Lung (tissue), 12 donors: ENCODE data around the gene TLL1. TPM values are rescaled to one million over a fixed set of nuclear protein-coding genes. Genes with fewer than 3 reads are reported as not detected.

Experiments
- ATAC-seq: fragments of 200-7000 bp; cut with Tn5 transposase; one replicate; pipeline ENCODE4 v1.9.1; 2020; ENCODE audit warnings: moderate number of reproducible peaks; ENCODE audit not compliant: insufficient read depth, low FRiP score
- DNase-seq, 3 donors: peaks; one replicate each; pipeline ENCODE4 v3.0.0-alpha.2; 2013 to 2017
- H3K27ac ChIP-seq, 2 donors: one replicate each; pipeline ENCODE4 v1.5.1; 2013; ENCODE audit warnings: mild to moderate bottlenecking in 2 of 2, moderate library complexity in 2 of 2, control low read depth in 1 of 2, inconsistent platforms in 1 of 2, low read depth in 1 of 2, low read length in 1 of 2
- H3K27me3 ChIP-seq, 3 donors: one replicate each; pipeline ENCODE4 v1.5.1; 2013; ENCODE audit warnings: low read length in 2 of 3; ENCODE audit not compliant: control insufficient read depth in 3 of 3, insufficient read depth in 3 of 3
- H3K36me3 ChIP-seq, 4 donors: one replicate each; pipeline ENCODE4 v1.5.1; 2013; ENCODE audit warnings: low read length in 4 of 4, mild to moderate bottlenecking in 1 of 4, moderate library complexity in 1 of 4; ENCODE audit not compliant: control insufficient read depth in 4 of 4, insufficient read depth in 4 of 4
- H3K4me1 ChIP-seq, 5 donors: one replicate each; pipeline ENCODE4 v1.5.1; 2013; ENCODE audit warnings: low read length in 5 of 5, mild to moderate bottlenecking in 2 of 5, moderate library complexity in 1 of 5; ENCODE audit not compliant: control insufficient read depth in 5 of 5, insufficient read depth in 5 of 5
- H3K4me3 ChIP-seq: one replicate; pipeline ENCODE4 v1.5.1; 2013; ENCODE audit warnings: mild to moderate bottlenecking, control low read depth, moderate library complexity
- H3K9ac ChIP-seq, 2 donors: one replicate each; pipeline ENCODE4 v1.5.1; 2013; ENCODE audit warnings: low read length in 2 of 2, control low read depth in 1 of 2; ENCODE audit not compliant: insufficient read depth in 1 of 2
- H3K9me3 ChIP-seq, 4 donors: one replicate each; pipeline ENCODE4 v1.5.1; 2013; ENCODE audit warnings: low read length in 3 of 4, mild to moderate bottlenecking in 1 of 4, moderate library complexity in 1 of 4; ENCODE audit not compliant: control insufficient read depth in 4 of 4, insufficient read depth in 3 of 4
- CTCF ChIP-seq: IDR thresholded peaks from 2 replicates; pipeline ENCODE4 v1.5.1; 2012; ENCODE audit warnings: mild to moderate bottlenecking; ENCODE audit errors: control extremely low read depth, extremely low read depth
- WGBS, 2 donors: extraction: QIAGEN DNeasy Blood & Tissue Kit; methylation state at CpG; one replicate each; pipeline ENCODE4 v1.1.7; 2013; 5-methylcytosine and 5-hydroxymethylcytosine counted together
- polyA plus RNA-seq, 2 donors: library from polyadenylated mRNA; stranded (reverse); fragments of 200-250 nt; gene quantifications; one replicate each; pipeline ENCODE4 v1.2.1, GENCODE V29; 2013
- total RNA-seq, 2 donors: library from RNA; depleted of rRNA in 1 of 2; stranded (reverse); fragments of >200 nt in 1 of 2; gene quantifications; one replicate each; pipeline ENCODE4 v1.2.1, GENCODE V29; 2014 to 2021
- donor health status: control.
- donor health status: control.
- donor health status: Bipolar disorder and iron deficiency.
- donor health status: healthy.
- donor health status: DM: yes; HTN: yes; CAD: no.

TLL1 gene
- total and polyA plus RNA-seq, 4 donors = 0.93 to 5.7 (median 1.9) TPM

- Histone ChIP-seq H3K4me3 (no peak overlapping the region), H3K27me3 (no peaks in the 10 kb centered on the region), H3K27ac (no peak overlapping the region), H3K4me1 (no peaks in the 10 kb centered on the region), H3K9me3 (no peaks in the 10 kb centered on the region), H3K9ac (no peak overlapping the region), H3K36me3 (no peaks in the 10 kb centered on the region)
- no peak for DNase-seq
- ATAC-seq = no peak
- 90 to 93% methylated on average over 3 of the region's 3 CpGs for WGBS, 2 donors
- no peak for TF ChIP-seq CTCF
Observed at GRCh38 chr4:166078383-166078782, 205.3 kb downstream of the TLL1 start.

GRCh38 chr4:166078955-166079354, 205.9 kb downstream of the TLL1 start:
- ATAC-seq = no peak
- H3K4me3 ChIP-seq = no peak overlapping the region
- 88 to 93% methylated on average over 2 of the region's 2 CpGs for WGBS, 2 donors
- no peaks in the 10 kb centered on the region for H3K9me3 ChIP-seq
- H3K27me3 ChIP-seq = no peaks in the 10 kb centered on the region
- no peak overlapping the region for H3K9ac ChIP-seq
- no peak for TF ChIP-seq CTCF
- no peaks in the 10 kb centered on the region for H3K4me1 ChIP-seq
- DNase-seq = no peak
- H3K27ac ChIP-seq = no peak overlapping the region
- H3K36me3 ChIP-seq = no peaks in the 10 kb centered on the region

- H3K27me3 ChIP-seq = no peaks in the 10 kb centered on the region
- DNase-seq = no peak
- no peaks in the 10 kb centered on the region for H3K36me3 ChIP-seq
- H3K9ac ChIP-seq = no peak overlapping the region
- ATAC-seq = no peak
- H3K4me3 ChIP-seq = no peak overlapping the region
- H3K4me1 ChIP-seq = no peaks in the 10 kb centered on the region
- WGBS, 2 donors = 88 to 92% methylated on average over 2 of the region's 2 CpGs
- H3K27ac ChIP-seq = no peak overlapping the region
- no peaks in the 10 kb centered on the region for H3K9me3 ChIP-seq
- no peak for TF ChIP-seq CTCF
Observed at GRCh38 chr4:166087569-166087968, 214.5 kb downstream of the TLL1 start.

GRCh38 chr4:166088576-166088975, 215.5 kb downstream of the TLL1 start:
- Histone ChIP-seq H3K4me1 (no peaks in the 10 kb centered on the region), H3K9ac (no peak overlapping the region), H3K36me3 (no peaks in the 10 kb centered on the region), H3K27me3 (no peaks in the 10 kb centered on the region), H3K9me3 (no peaks in the 10 kb centered on the region), H3K27ac (no peak overlapping the region), H3K4me3 (no peak overlapping the region)
- DNase-seq (no peak), ATAC-seq (no peak)
- WGBS, 2 donors = 63 to 65% methylated on average over 4 of the region's 4 CpGs
- TF ChIP-seq CTCF = no peak
